CD4-positive, alpha-beta T cell treated with Interleukin-4 for 4 hours (primary cell): Measurements from ENCODE around the gene DOCK2.
"Not testable (repeated sequence)": the region's sequence is repeated elsewhere in the genome, so short reads cannot be mapped to it uniquely, and the experiment has no call there.

Experiments
- DNase-seq: peaks from one replicate; pipeline ENCODE4 v3.0.0-alpha.2; 2020

Gene DOCK2

DNA sequence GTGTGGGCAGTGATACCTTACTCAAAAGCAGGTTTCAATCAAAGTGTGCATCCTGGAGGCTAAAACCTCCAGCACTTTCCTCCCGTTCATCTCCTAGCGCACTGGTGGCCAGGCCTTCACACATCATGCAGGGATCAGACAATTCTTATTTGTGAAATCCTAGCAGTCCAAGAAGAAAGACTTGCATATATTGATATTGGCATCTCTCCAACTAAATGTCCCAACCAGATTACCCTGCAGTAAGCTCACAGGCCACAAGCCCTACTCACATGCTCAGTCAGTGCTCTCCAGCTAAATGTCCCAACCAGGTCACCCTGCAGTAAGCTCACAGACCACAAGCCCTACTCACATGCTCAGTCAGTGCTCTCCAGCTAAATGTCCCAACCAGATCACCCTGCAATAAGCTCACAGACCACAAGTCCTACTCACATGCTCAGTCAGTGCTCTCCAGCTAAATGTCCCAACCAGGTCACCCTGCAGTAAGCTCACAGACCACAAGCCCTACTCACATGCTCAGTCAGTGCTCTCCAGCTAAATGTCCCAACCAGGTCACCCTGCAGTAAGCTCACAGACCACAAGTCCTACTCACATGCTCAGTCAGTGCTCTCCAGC lies 196.7 kb downstream of the DOCK2 start:
- not testable (repeated sequence) for DNase-seq

- not testable (repeated sequence) for DNase-seq
Measured at GRCh38 chr5:169834540-169834939, 197.5 kb downstream of the DOCK2 start.

GRCh38 chr5:169836835-169837536 lies 199.9 kb downstream of the DOCK2 start:
- no peak for DNase-seq

GRCh38 chr5:169837686-169838085 lies 200.6 kb downstream of the DOCK2 start:
- DNase-seq, result no peak

DNA sequence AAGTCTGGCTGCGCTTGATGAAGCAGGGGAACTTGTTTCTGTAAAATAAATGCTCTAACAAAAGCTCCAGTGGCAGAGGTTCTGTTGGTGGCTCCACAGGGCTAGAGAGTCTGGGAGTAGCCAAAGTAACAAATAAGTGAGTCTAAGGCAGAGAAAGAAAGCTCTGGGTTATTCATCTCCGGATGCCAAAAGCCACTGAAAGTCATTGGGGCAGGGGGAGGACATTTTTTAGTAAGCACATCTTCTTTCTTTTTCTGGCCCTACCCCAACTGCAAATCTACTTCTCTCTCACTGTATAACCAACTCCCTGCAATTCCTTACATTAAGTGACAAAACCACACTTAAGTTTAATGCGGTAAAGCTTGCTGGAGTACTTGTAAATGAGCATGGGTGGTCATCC lies 201.6 kb downstream of the DOCK2 start:
- no peak for DNase-seq

GRCh38 chr5:169840405-169840804 lies 203.3 kb downstream of the DOCK2 start:
- no peak for DNase-seq

- DNase-seq, result no peak
Measured at GRCh38 chr5:169842699-169843098, 205.6 kb downstream of the DOCK2 start.

GRCh38 chr5:169847519-169847918 lies 210.4 kb downstream of the DOCK2 start:
- DNase-seq, result no peak

GRCh38 chr5:169848271-169848670 lies 211.2 kb downstream of the DOCK2 start:
- DNase-seq, result no peak

- DNase-seq, result no peak
Measured at GRCh38 chr5:169848792-169849191, 211.7 kb downstream of the DOCK2 start.

DNA sequence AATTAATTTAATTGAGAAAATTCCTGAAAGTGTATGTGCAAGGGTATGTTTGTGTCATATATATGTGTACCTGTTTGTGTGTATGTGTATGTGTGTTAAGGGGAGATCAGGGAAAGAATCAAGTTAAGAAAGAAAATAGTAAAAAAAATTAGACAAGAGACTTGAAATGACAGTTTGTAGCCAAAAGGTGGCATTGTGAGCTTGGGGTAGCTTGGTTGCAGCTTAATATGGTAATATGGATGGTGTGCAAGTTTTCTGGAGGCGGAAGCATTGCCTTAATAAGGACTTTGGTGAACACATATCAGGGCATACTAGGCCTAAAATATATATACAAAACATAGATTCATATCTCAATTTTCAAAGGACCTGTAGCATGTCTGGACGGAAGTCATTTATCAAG lies 213.3 kb downstream of the DOCK2 start:
- no peak for DNase-seq

DNA sequence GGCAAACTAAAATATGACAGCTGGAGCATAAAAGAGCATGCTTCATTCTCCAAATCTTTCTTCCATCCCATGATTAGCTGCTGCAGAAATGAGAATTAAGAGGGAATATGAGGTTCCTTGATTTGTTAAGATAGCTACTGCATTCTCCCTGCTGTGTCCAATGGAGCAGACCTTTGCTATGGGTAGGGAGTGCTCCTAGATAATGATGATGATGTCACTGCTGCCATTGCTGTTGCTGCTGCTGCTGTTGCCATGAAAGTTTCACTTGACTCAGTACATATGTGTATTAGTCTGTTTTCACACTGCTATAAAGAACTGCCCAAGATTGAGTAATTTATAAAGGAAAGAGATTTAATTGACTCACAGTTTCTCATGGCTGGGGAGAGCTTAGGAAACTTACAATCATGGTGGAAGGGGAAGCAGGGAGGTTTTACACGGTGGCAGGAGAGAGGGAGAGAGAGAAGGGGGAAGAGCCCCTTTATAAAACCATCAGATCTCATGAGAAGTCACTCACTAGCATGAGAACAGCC lies 214.3 kb downstream of the DOCK2 start:
- no peak for DNase-seq

GRCh38 chr5:169856571-169856970 lies 219.5 kb downstream of the DOCK2 start:
- DNase-seq, result no peak

GRCh38 chr5:169860585-169860984 lies 223.5 kb downstream of the DOCK2 start:
- DNase-seq, result no peak

DNA sequence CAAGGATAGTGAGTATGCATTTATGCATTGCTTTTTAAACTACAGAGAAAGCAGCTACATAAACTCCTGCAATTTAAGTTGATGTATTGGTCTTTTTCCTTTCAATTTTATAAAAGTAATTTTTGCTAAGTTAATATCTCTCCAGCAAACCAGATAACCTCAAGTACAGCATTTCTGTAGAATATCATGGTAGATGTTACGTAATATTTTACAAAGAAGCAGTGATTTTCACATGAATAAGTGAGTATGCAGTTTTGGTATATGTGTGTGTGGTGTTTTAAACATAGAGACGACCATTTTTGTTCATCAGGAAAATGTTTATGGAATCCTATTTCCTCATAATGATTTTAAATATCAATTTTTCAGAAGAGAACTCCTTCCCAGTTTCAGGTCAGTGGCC lies 224.4 kb downstream of the DOCK2 start:
- DNase-seq, result no peak

- DNase-seq, result no peak
Measured at GRCh38 chr5:169861934-169862333, 224.9 kb downstream of the DOCK2 start.

DNA sequence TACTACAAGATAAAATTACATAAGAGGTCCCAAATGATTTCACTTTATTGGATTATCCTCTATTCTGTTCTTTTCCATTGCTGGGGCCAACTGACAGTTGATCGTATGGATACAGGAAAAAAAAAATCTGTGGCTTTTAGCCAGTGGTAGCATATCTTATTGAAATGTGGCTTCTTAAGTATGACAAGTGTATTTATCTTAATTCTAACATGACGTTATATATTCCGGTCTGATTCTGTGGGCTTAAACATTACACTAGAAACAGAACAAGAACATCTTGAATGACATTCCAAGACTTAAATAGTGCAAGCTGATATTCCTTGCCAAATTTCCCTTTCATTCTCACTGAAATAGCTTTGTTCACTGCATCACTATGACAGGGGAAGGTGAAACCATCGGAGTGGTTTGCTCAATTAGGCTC lies 225.3 kb downstream of the DOCK2 start:
- no peak for DNase-seq

- no peak for DNase-seq
Measured at GRCh38 chr5:169864483-169864882, 227.4 kb downstream of the DOCK2 start.

- no peak for DNase-seq
Measured at GRCh38 chr5:169867347-169867746, 230.3 kb downstream of the DOCK2 start.

GRCh38 chr5:169869066-169869465 lies 232.0 kb downstream of the DOCK2 start:
- DNase-seq, result no peak

DNA sequence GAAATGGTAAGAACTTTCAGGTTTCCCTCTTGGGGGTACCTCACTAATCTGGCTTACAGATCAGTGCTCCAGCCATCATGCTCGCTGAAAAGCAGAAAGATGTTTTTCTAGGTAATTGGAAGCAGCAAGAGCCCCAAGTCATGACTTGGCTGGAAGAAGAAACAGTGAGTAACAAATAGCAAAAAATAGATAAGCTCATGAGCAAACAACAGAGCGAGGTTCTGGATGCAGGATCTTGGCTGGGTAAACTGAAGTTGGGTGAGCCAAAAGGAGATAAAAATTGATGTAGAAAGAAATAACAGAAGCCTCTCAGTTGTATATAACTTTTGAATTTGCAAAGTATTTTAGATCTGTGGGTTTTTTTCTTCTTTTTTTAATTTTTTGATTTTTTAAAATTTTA lies 233.1 kb downstream of the DOCK2 start:
- no peak for DNase-seq

- no peak for DNase-seq
Measured at GRCh38 chr5:169871826-169872490, 234.9 kb downstream of the DOCK2 start.

DNA sequence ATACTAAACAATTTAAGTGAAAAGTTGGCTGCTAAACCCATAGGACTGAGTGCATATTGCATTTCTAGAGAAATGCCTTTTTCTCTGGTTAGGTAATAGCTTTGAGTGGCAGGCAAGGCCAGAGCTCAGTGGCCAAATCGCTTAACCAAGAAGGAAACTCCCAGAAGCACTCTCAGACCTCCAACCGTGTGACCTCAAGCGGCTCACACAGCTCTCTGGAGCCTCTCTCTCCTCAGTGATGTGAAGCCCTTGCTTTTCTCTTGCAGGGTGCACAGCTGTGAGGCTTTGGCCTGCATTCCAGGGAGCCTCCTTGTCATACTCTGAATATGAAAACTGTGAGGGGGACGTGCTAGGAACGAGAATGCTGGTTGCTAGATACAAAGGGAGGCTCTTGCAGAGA lies 236.6 kb downstream of the DOCK2 start:
- DNase-seq, result no peak

- no peak for DNase-seq
Measured at GRCh38 chr5:169874621-169875020, 237.5 kb downstream of the DOCK2 start.
